CD14-positive monocyte (primary cell): Measurements from ENCODE around the gene ASCL2. TPM values are rescaled to one million over a fixed set of nuclear protein-coding genes. Genes with fewer than 3 reads are reported as not detected.

Source experiments
- DNase-seq, 3 donors: peaks; one replicate each; pipeline ENCODE4 v3.0.0-alpha.2; 2011 to 2022
- H2AFZ ChIP-seq: 2 replicates; pipeline ENCODE4 v1.6.0; 2012; ENCODE audit warnings: mild to moderate bottlenecking, low read depth, low read length, inconsistent platforms; ENCODE audit not compliant: insufficient read depth, poor library complexity, severe bottlenecking
- H3K27ac ChIP-seq, 2 donors: 1 replicate in 1 of 2; 2 replicates in 1 of 2; pipeline ENCODE4 v1.5.1; 2012 to 2013; ENCODE audit warnings: low read length in 2 of 2, control low read depth in 1 of 2, inconsistent platforms in 1 of 2, low read depth in 1 of 2, mild to moderate bottlenecking in 1 of 2
- H3K27me3 ChIP-seq, 2 donors: one replicate each; pipeline versions ENCODE4 v1.6.0 to v1.6.1; 2011 to 2013; ENCODE audit warnings: low read length in 2 of 2; ENCODE audit not compliant: control insufficient read depth in 2 of 2, insufficient read depth in 2 of 2
- H3K36me3 ChIP-seq, 2 donors: replicated peaks in 1 of 2; 1 replicate in 1 of 2; 2 replicates in 1 of 2; pipeline versions ENCODE4 v1.5.1 to v1.6.1; 2012 to 2013; ENCODE audit warnings: low read length in 2 of 2, control low read depth in 1 of 2, inconsistent platforms in 1 of 2, mild to moderate bottlenecking in 1 of 2; ENCODE audit not compliant: insufficient read depth in 2 of 2, control insufficient read depth in 1 of 2
- H3K4me1 ChIP-seq, 2 donors: 1 replicate in 1 of 2; 2 replicates in 1 of 2; pipeline versions ENCODE4 v1.5.1 to v1.6.1; 2012 to 2013; ENCODE audit warnings: low read length in 2 of 2, control low read depth in 1 of 2, inconsistent platforms in 1 of 2, mild to moderate bottlenecking in 1 of 2, moderate library complexity in 1 of 2; ENCODE audit not compliant: insufficient read depth in 2 of 2, control insufficient read depth in 1 of 2
- H3K4me2 ChIP-seq: replicated peaks from 2 replicates; pipeline ENCODE3; 2012; ENCODE audit warnings: low read length, moderate library complexity, mild to moderate bottlenecking; ENCODE audit not compliant: poor library complexity, severe bottlenecking; ENCODE audit errors: extremely low read depth
- H3K4me3 ChIP-seq, 3 experiments: fragments of 200-600 bp in 1 of 3; sonication (generic) in 1 of 3; replicated peaks in 1 of 3; 1 replicate in 2 of 3; 2 replicates in 1 of 3; pipeline ENCODE4 v1.5.1; 2011 to 2013; ENCODE audit warnings: low read length in 3 of 3, mild to moderate bottlenecking in 3 of 3, control low read depth in 2 of 3, low read depth in 2 of 3, inconsistent platforms in 1 of 3, moderate library complexity in 1 of 3
- H3K79me2 ChIP-seq: 2 replicates; pipeline ENCODE4 v1.6.0; 2012; ENCODE audit warnings: mild to moderate bottlenecking, control low read depth, inconsistent platforms, low read length, moderate library complexity; ENCODE audit not compliant: insufficient read depth
- H3K9ac ChIP-seq: 2 replicates; pipeline ENCODE4 v1.6.0; 2017; ENCODE audit warnings: low read length, mild to moderate bottlenecking; ENCODE audit not compliant: insufficient read depth, poor library complexity, severe bottlenecking
- H3K9me3 ChIP-seq, 2 donors: replicated peaks in 1 of 2; 1 replicate in 1 of 2; 2 replicates in 1 of 2; pipeline versions ENCODE4 v1.5.1 to v1.6.1; 2012 to 2013; ENCODE audit warnings: low read length in 2 of 2, control low read depth in 1 of 2; ENCODE audit not compliant: control insufficient read depth in 1 of 2, insufficient read depth in 1 of 2
- H4K20me1 ChIP-seq: 2 replicates; pipeline ENCODE4 v1.6.0; 2012; ENCODE audit warnings: mild to moderate bottlenecking, low read length, control low read depth, moderate library complexity; ENCODE audit not compliant: insufficient read depth
- H3K27ac Mint-ChIP-seq, 7 donors: one replicate each; pipeline ENCODE4 v1.8.0; 2020; ENCODE audit warnings: mild to moderate bottlenecking in 7 of 7, mixed read lengths in 7 of 7, moderate library complexity in 6 of 7, inconsistent platforms in 2 of 7
- H3K27me3 Mint-ChIP-seq, 3 donors: one replicate each; pipeline ENCODE4 v1.8.0; 2021 to 2022; ENCODE audit warnings: low read depth in 3 of 3, mild to moderate bottlenecking in 3 of 3, mixed read lengths in 3 of 3, moderate library complexity in 3 of 3, inconsistent platforms in 1 of 3
- H3K36me3 Mint-ChIP-seq, 2 donors: one replicate each; pipeline ENCODE4 v1.8.0; 2020; ENCODE audit warnings: mixed read lengths in 2 of 2, inconsistent platforms in 1 of 2, mild to moderate bottlenecking in 1 of 2
- H3K4me1 Mint-ChIP-seq: one replicate; pipeline ENCODE4 v1.8.0; 2020; ENCODE audit warnings: mild to moderate bottlenecking, mixed read lengths
- H3K4me3 Mint-ChIP-seq, 2 donors: one replicate each; pipeline ENCODE4 v1.8.0; 2020; ENCODE audit warnings: mild to moderate bottlenecking in 2 of 2, mixed read lengths in 2 of 2, moderate library complexity in 1 of 2
- H3K9me3 Mint-ChIP-seq, 7 donors: one replicate each; pipeline ENCODE4 v1.8.0; 2020 to 2022; ENCODE audit warnings: mixed read lengths in 7 of 7, mild to moderate bottlenecking in 6 of 7, moderate library complexity in 6 of 7, inconsistent platforms in 2 of 7
- WGBS: methylation state at CpG from one replicate; pipeline ENCODE4 v1.1.5; 2013; ENCODE audit warnings: missing lambda C conversion rate; ENCODE audit not compliant: insufficient coverage; 5-methylcytosine and 5-hydroxymethylcytosine counted together
- intact Hi-C, 2 donors: fragments of 100-400 bp; cut with micrococcal nuclease; formaldehyde crosslinking; loops; one replicate each; pipeline versions ENCODE4 v1.15.0 to v1.15.1; 2023
- polyA minus RNA-seq: library from RNA; depleted of rRNA, polyadenylated mRNA; stranded (reverse); fragments of >200 nt; gene quantifications from 2 replicates; pipeline ENCODE4 v1.2.3, GENCODE V29; 2012
- polyA plus RNA-seq, 3 donors: library from polyadenylated mRNA; depleted of rRNA in 1 of 3; unstranded in 2 of 3; stranded (reverse) in 1 of 3; fragments of 300-500 nt in 2 of 3; fragments of >200 nt in 1 of 3; fragmentation: Illumina TruSeq in 2 of 3; gene quantifications; 1 replicate in 2 of 3; 2 replicates in 1 of 3; pipeline ENCODE4 v1.2.3, GENCODE V29; 2012 to 2021
- total RNA-seq, 12 experiments: library from RNA in 1 of 12; stranded (reverse) in 1 of 12; fragments of 120-200 nt in 1 of 12; gene quantifications; one replicate each; pipeline ENCODE4 v1.2.4 and lab custom pipeline; 2013 to 2026; ENCODE audit warnings: mixed read lengths in 6 of 12, inconsistent platforms in 1 of 12
- TF ChIP-seq, protein P1 (sequence below): fragments of 200-600 bp; IDR thresholded peaks from one replicate; pipeline ENCODE4 v1.8.0; 2022; ENCODE audit warnings: antibody characterized with exemption, mild to moderate bottlenecking

Gene ASCL2, protein sequence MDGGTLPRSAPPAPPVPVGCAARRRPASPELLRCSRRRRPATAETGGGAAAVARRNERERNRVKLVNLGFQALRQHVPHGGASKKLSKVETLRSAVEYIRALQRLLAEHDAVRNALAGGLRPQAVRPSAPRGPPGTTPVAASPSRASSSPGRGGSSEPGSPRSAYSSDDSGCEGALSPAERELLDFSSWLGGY
- total RNA-seq (2013): 10.6 TPM
- 10 to 100 TPM in 1 of 3 donors, 1 to 10 TPM in 2; 5.7 to 11.4 (median 8.3) TPM for polyA plus RNA-seq
- 10.9 and 24.3 TPM in 2 replicates for polyA minus RNA-seq
- 2.1 to 4.7 (median 3.4) reads per million in 11 experiments for total RNA-seq (lab: John Stamatoyannopoulos, UW)

DNA sequence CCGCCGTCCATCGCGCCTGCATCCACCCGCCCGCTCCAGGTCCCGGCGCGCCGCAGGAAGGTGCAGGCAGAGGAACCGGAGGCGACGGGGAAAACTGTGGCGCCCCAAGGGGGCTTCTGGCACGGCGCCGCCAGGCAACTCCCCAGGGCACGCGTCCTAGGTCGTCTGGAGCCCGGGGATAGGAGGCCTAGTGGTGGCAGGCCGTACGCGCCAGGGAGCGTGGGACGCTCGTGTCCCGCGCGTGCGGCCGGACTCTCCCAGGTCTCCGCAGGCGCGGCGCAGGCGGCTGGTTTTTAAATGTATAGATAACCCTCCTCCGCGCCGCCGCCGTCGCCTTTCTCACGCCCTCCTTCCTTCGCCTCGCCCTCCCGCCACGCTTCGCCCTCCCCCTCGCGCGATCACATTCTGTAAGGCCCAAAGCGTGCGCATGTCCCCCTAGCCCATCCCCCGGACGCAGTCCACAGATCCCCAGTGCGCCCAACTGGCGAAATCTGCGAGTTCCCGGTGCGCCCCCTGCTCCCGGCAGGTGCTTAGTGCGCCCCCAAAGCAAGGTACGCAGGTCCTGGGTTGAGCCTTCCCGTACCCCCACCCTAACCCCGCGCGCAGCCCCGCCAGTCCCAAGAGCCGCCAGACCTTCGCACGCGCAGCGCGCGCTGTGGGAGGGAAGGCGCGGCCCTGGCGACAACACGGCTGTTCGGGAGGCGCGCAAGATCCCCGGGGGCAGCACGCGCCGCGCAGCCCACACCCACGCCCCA is at the start of gene ASCL2:
TSS of gene ASCL2 (minus strand) at position 267 of the 755 bp plus-strand sequence. CDS start at position 11, 256 bp downstream.
- peak within 1 kb of the TSS; percentile 35 to 73 (median 38) for H3K4me3 ChIP-seq
- H2AFZ ChIP-seq: peak within 1 kb of the TSS; percentile 81
- H3K27ac Mint-ChIP-seq: peak within 1 kb of the TSS; percentile 41 to 92 (median 83)
- H3K9ac ChIP-seq: peak within 1 kb of the TSS; percentile 74
- peaks cover 42 to 60% of the 10 kb centered on the region in 2 donors for H3K4me1 ChIP-seq
- peak within 1 kb of the TSS; percentile 70 to 84 for H3K27ac ChIP-seq
- peaks cover 3 to 4% of the 10 kb centered on the region in 2 donors for H3K36me3 Mint-ChIP-seq
- under 1% methylated on average over 82 of the region's 89 CpGs for whole genome bisulfite sequencing
- intact Hi-C loops: no loop called here
- H3K79me2 ChIP-seq: no peaks in the 10 kb centered on the region
- peaks cover 29% of the 10 kb centered on the region for H3K4me1 Mint-ChIP-seq
- H3K4me2 ChIP-seq: peak within 1 kb of the TSS; percentile 76
- peaks cover 13 to 35% (median 17%) of the 10 kb centered on the region in 3 donors for H3K27me3 Mint-ChIP-seq
- no peaks in the 10 kb centered on the region for H3K36me3 ChIP-seq
- no peaks in the 10 kb centered on the region for H4K20me1 ChIP-seq
- H3K4me3 Mint-ChIP-seq: peak within 1 kb of the TSS; percentile 73 to 84
- H3K9me3 ChIP-seq: peaks cover 0 to 2% of the 10 kb centered on the region in 2 donors
- H3K27me3 ChIP-seq: peaks cover 0 to 14% of the 10 kb centered on the region in 2 donors
- DNase-seq: peak in 2 of 3 donors; percentile 21 to 27
- peaks cover 2 to 12% (median 4%) of the 10 kb centered on the region in 7 donors for H3K9me3 Mint-ChIP-seq
- TF ChIP-seq, protein P1, sequence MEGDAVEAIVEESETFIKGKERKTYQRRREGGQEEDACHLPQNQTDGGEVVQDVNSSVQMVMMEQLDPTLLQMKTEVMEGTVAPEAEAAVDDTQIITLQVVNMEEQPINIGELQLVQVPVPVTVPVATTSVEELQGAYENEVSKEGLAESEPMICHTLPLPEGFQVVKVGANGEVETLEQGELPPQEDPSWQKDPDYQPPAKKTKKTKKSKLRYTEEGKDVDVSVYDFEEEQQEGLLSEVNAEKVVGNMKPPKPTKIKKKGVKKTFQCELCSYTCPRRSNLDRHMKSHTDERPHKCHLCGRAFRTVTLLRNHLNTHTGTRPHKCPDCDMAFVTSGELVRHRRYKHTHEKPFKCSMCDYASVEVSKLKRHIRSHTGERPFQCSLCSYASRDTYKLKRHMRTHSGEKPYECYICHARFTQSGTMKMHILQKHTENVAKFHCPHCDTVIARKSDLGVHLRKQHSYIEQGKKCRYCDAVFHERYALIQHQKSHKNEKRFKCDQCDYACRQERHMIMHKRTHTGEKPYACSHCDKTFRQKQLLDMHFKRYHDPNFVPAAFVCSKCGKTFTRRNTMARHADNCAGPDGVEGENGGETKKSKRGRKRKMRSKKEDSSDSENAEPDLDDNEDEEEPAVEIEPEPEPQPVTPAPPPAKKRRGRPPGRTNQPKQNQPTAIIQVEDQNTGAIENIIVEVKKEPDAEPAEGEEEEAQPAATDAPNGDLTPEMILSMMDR: no peak

DNA sequence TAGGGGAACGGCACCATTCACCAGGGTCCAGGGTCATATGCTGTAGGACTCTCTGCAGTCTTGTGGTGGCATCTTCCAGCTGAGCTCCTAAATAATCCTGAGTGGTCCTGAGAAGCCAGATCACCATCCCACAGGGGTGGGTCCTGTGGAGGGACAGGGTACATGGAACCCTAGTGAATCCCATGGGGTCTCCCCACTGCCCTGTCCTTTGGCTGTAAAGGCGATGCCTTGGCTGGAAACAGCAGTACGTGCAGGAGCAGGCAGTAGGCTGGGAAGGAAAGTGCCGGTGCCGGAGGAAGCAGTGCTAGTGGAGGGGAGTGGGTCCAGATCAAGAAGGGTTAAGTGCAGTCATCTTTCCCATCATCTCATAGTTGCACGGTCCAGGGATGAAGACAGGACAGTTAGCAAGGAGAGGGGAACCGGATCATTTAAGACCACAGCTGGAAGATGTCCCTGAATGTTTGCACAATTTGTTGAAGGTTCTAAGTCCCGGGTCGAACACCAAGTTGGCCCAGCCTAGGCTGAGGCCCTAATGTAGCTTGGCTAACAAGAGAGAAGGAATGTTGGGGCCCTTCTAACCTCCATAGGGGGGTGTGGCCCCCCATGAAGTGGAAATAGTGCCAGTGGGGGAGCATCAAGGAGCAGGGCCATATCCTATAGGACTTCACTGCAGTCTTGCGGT is 49.5 kb upstream of the ASCL2 start:
- H2AFZ ChIP-seq: no peak overlapping the region
- DNase-seq: no peak
- H4K20me1 ChIP-seq: peaks cover 36% of the 10 kb centered on the region
- intact Hi-C loops: no loop called here
- Mint-ChIP-seq H3K4me3 (no peak overlapping the region), H3K27ac (no peak overlapping the region), H3K9me3 (peaks cover 13 to 38% (median 21%) of the 10 kb centered on the region in 7 donors), H3K27me3 (peaks cover 23 to 49% (median 36%) of the 10 kb centered on the region in 3 donors), H3K4me1 (peaks cover 4% of the 10 kb centered on the region), H3K36me3 (peaks cover 2 to 5% of the 10 kb centered on the region in 2 donors)
- peaks cover 0 to 22% of the 10 kb centered on the region in 2 donors for H3K27me3 ChIP-seq
- no peaks in the 10 kb centered on the region for H3K36me3 ChIP-seq
- no peak overlapping the region for H3K4me3 ChIP-seq
- TF ChIP-seq, protein P1: no peak
- H3K79me2 ChIP-seq: no peaks in the 10 kb centered on the region
- WGBS: 88% methylated on average over 5 of the region's 10 CpGs
- no peak overlapping the region for H3K27ac ChIP-seq
- no peak overlapping the region for H3K4me2 ChIP-seq
- H3K4me1 ChIP-seq: no peaks in the 10 kb centered on the region
- H3K9me3 ChIP-seq: peaks cover 0 to 4% of the 10 kb centered on the region in 2 donors
- H3K9ac ChIP-seq: no peak overlapping the region
